CD4-positive, alpha-beta T cell (primary cell): Measurements from ENCODE around the gene FNIP1. TPM values are rescaled to one million over a fixed set of nuclear protein-coding genes. Genes with fewer than 3 reads are reported as not detected.

Experiments used
- ATAC-seq: fragments of 200-7000 bp; cut with Tn5 transposase; one replicate; pipeline ENCODE4 v1.10.0; 2022; ENCODE audit warnings: mild to moderate bottlenecking; ENCODE audit not compliant: poor library complexity
- CTCF ChIA-PET: fragments of 350-600 bp; sonication (Branson Sonifier 250); formaldehyde crosslinking; loops from one replicate; lab custom pipeline; 2021; ENCODE audit warnings: antibody characterized with exemption, inconsistent platforms; lab: Charles Lee
- POLR2A ChIA-PET: fragments of 350-600 bp; sonication (Branson Sonifier 250); formaldehyde crosslinking; loops from one replicate; lab custom pipeline; 2021; ENCODE audit warnings: antibody characterized with exemption, inconsistent platforms; lab: Charles Lee
- DNase-seq, 14 experiments: peaks; one replicate each; pipeline ENCODE4 v3.0.0-alpha.2; 2013 to 2020; ENCODE audit warnings: mixed read lengths in 2 of 14
- H3K27ac ChIP-seq, 2 donors: one replicate each; pipeline versions ENCODE4 v1.5.1 to v1.7.0; 2013; ENCODE audit warnings: low read length in 2 of 2, low read depth in 1 of 2, mild to moderate bottlenecking in 1 of 2
- H3K27me3 ChIP-seq, 2 experiments: 1 replicate in 1 of 2; 2 replicates in 1 of 2; pipeline versions ENCODE4 v1.6.1 to v1.7.0; 2013; ENCODE audit warnings: low read length in 2 of 2, control low read depth in 1 of 2, mild to moderate bottlenecking in 1 of 2, moderate library complexity in 1 of 2; ENCODE audit not compliant: insufficient read depth in 2 of 2, control insufficient read depth in 1 of 2
- H3K36me3 ChIP-seq: one replicate; pipeline ENCODE4 v1.6.1; 2013; ENCODE audit warnings: low read length, control low read depth; ENCODE audit not compliant: insufficient read depth
- H3K4me1 ChIP-seq: one replicate; pipeline ENCODE4 v1.6.1; 2013; ENCODE audit warnings: low read length, control low read depth; ENCODE audit not compliant: insufficient read depth
- H3K4me3 ChIP-seq: one replicate; pipeline ENCODE4 v1.5.1; 2013; ENCODE audit warnings: mild to moderate bottlenecking, low read length, moderate library complexity
- H3K9me3 ChIP-seq, 2 experiments: 1 replicate in 1 of 2; 2 replicates in 1 of 2; pipeline versions ENCODE4 v1.6.1 to v1.7.0; 2013; ENCODE audit warnings: low read length in 2 of 2, mild to moderate bottlenecking in 2 of 2, control low read depth in 1 of 2, moderate library complexity in 1 of 2; ENCODE audit not compliant: control insufficient read depth in 1 of 2, insufficient read depth in 1 of 2
- H3K27ac Mint-ChIP-seq: one replicate; pipeline ENCODE4 v1.8.0; 2020; ENCODE audit warnings: mixed read lengths
- H3K27me3 Mint-ChIP-seq: one replicate; pipeline ENCODE4 v1.8.0; 2021; ENCODE audit warnings: mixed read lengths
- H3K36me3 Mint-ChIP-seq: one replicate; pipeline ENCODE4 v1.8.0; 2021; ENCODE audit warnings: low read depth, mixed read lengths
- H3K4me1 Mint-ChIP-seq: one replicate; pipeline ENCODE4 v1.8.0; 2021; ENCODE audit warnings: low read depth, mixed read lengths
- H3K4me3 Mint-ChIP-seq: one replicate; pipeline ENCODE4 v1.8.0; 2020; ENCODE audit warnings: mild to moderate bottlenecking, mixed read lengths
- H3K9me3 Mint-ChIP-seq: one replicate; pipeline ENCODE4 v1.8.0; 2020; ENCODE audit warnings: mixed read lengths
- intact Hi-C, 2 experiments: fragments of 100-400 bp; cut with DNase I in 1 of 2; cut with micrococcal nuclease in 1 of 2; formaldehyde crosslinking; loops; one replicate each; pipeline versions ENCODE4 v1.15.1 to v1.9.0; 2023 to 2025; cut with DNase I, micrococcal nuclease
- total RNA-seq, 174 experiments: library from RNA in 2 of 174; stranded (reverse) in 2 of 174; gene quantifications; one replicate each; pipeline ENCODE4 v1.2.3 and lab custom pipeline; 2021 to 2026
- TF ChIP-seq, protein P1 (sequence below): fragments of 200-600 bp; IDR thresholded peaks from one replicate; pipeline ENCODE4 v1.8.0; 2022; ENCODE audit warnings: antibody characterized with exemption, mild to moderate bottlenecking

Gene FNIP1
- total RNA-seq, 2 experiments from 2014 or later: 34.5 to 34.7 TPM

DNA sequence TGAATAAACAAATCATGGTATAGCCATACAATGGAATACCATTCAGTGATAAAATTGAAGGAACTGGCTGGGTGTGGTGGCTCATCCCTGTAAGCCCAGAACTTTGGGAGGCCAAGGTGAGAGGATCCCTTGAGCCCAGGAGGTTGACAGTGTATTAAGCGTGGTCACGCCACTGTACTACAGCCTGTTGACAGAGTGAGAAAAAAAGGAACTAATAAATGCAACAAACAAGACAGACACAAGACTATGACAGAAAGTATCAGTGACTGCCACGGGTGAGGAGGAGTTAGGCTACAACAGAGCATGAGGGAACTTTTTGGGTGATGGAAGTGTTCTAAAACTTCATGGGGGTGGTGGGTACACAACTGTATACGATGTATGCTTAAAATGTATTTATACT is 2.2 kb downstream of the FNIP1 start:
- POLR2A ChIA-PET: interaction anchor here (0.6 to 0.7 kb wide), 2 partner anchors 159 to 198 kb away, joined by 3 read pairs; no protein-coding TSS in a partner anchor
- Mint-ChIP-seq H3K27ac (peak overlapping the region; percentile 96), H3K9me3 (peaks cover 2% of the 10 kb centered on the region), H3K4me3 (peak overlapping the region; percentile 62), H3K36me3 (peaks cover 21% of the 10 kb centered on the region), H3K27me3 (no peaks in the 10 kb centered on the region), H3K4me1 (peaks cover 66% of the 10 kb centered on the region)
- H3K36me3 ChIP-seq: no peaks in the 10 kb centered on the region
- no peaks in the 10 kb centered on the region for H3K9me3 ChIP-seq
- DNase-seq (peak in 2 of 14 experiments; percentile 26 to 37), ATAC-seq (no peak)
- TF ChIP-seq, protein P1, sequence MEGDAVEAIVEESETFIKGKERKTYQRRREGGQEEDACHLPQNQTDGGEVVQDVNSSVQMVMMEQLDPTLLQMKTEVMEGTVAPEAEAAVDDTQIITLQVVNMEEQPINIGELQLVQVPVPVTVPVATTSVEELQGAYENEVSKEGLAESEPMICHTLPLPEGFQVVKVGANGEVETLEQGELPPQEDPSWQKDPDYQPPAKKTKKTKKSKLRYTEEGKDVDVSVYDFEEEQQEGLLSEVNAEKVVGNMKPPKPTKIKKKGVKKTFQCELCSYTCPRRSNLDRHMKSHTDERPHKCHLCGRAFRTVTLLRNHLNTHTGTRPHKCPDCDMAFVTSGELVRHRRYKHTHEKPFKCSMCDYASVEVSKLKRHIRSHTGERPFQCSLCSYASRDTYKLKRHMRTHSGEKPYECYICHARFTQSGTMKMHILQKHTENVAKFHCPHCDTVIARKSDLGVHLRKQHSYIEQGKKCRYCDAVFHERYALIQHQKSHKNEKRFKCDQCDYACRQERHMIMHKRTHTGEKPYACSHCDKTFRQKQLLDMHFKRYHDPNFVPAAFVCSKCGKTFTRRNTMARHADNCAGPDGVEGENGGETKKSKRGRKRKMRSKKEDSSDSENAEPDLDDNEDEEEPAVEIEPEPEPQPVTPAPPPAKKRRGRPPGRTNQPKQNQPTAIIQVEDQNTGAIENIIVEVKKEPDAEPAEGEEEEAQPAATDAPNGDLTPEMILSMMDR: no peak
- CTCF ChIA-PET: no interaction called here
- intact Hi-C loops: no loop called here
- H3K27ac ChIP-seq: no peak overlapping the region
- H3K4me1 ChIP-seq: peaks cover 14% of the 10 kb centered on the region
- H3K4me3 ChIP-seq: no peak overlapping the region
- H3K27me3 ChIP-seq: no peaks in the 10 kb centered on the region

DNA sequence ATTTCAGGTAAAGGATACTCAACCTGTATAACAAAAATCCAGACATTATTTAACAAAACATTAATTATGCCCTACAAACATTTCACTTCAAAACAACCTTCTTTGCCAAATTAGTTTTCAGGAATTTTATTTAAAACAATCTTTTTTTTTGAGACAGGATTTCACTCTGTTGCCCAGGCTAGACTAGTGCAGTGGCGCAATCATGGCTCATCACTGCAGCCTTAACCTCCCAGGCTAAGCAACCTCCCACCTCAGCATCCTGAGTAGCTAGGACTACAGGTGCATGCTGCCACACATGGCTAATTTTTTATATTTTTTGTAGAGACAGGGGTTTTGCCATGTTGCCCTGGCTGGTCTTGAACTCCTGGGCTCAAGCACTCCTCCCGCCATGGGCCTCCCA is 3.9 kb downstream of the FNIP1 start:
- no peak overlapping the region for H3K27ac ChIP-seq
- DNase-seq (peak in 1 of 14 experiments; percentile 8), ATAC-seq (no peak)
- H3K27ac Mint-ChIP-seq: no peak overlapping the region
- no peaks in the 10 kb centered on the region for H3K27me3 ChIP-seq
- peaks cover 72% of the 10 kb centered on the region for H3K4me1 Mint-ChIP-seq
- no peak overlapping the region for H3K4me3 ChIP-seq
- ChIA-PET POLR2A (interaction anchor here (0.8 kb wide), 1 partner anchor 12 kb away, joined by 3 read pairs; no protein-coding TSS in a partner anchor), CTCF (no interaction called here)
- intact Hi-C loops: no loop called here
- H3K36me3 ChIP-seq: no peaks in the 10 kb centered on the region
- H3K27me3 Mint-ChIP-seq: no peaks in the 10 kb centered on the region
- TF ChIP-seq, protein P1: no peak
- H3K9me3 Mint-ChIP-seq: peaks cover 4% of the 10 kb centered on the region
- H3K4me1 ChIP-seq: peaks cover 13% of the 10 kb centered on the region
- no peaks in the 10 kb centered on the region for H3K9me3 ChIP-seq
- H3K36me3 Mint-ChIP-seq: peaks cover 26% of the 10 kb centered on the region
- H3K4me3 Mint-ChIP-seq: peak overlapping the region; percentile 7

DNA sequence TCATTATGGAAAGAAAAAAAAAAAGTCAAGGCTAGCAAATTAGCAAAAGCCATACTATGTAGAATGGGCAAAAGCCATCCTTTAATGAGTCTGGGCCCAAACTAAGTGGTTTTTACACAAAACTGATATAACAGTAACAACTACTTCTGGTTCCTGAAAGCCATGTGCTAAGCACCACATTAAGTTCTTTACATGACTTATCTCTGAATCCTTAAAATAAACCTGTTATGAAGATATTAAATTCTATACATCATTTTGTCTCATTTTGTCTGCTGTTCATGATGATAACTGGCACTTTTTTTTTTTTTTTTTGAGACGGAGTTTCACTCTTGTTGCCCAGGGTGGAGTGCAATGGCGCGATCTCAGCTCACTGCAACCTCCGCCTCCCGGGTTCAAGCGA is 5.0 kb downstream of the FNIP1 start:
- H3K4me1 ChIP-seq: peaks cover 7% of the 10 kb centered on the region
- no peak overlapping the region for H3K4me3 Mint-ChIP-seq

More for the DNA sequence above, 5.0 kb downstream of the FNIP1 start:
- Histone ChIP-seq H3K27ac (no peak overlapping the region), H3K9me3 (no peaks in the 10 kb centered on the region), H3K27me3 (no peaks in the 10 kb centered on the region), H3K4me3 (no peak overlapping the region), H3K36me3 (no peaks in the 10 kb centered on the region)
- peaks cover 4% of the 10 kb centered on the region for H3K9me3 Mint-ChIP-seq
- POLR2A ChIA-PET: no interaction called here
- TF ChIP-seq, protein P1: no peak
- intact Hi-C loops: no loop called here
- ATAC-seq (no peak), DNase-seq (no peak)
- H3K36me3 Mint-ChIP-seq: peaks cover 29% of the 10 kb centered on the region
- H3K27ac Mint-ChIP-seq: no peak overlapping the region
- peaks cover 75% of the 10 kb centered on the region for H3K4me1 Mint-ChIP-seq
- H3K27me3 Mint-ChIP-seq: no peaks in the 10 kb centered on the region
- CTCF ChIA-PET: interaction anchor here (0.7 to 1.1 kb wide), 2 partner anchors 11 to 203 kb away, joined by 3 read pairs; no protein-coding TSS in a partner anchor
